T-cell (primary cell): ENCODE results near the gene LUC7L3. TPM values are rescaled to one million over a fixed set of nuclear protein-coding genes. Genes with fewer than 3 reads are reported as not detected.

Experiments used
- ATAC-seq, 4 experiments: fragments of 200-7000 bp in 3 of 4; fragments of 150-1000 bp in 1 of 4; cut with Tn5 transposase; replicated peaks in 1 of 4; 1 replicate in 3 of 4; 2 replicates in 1 of 4; pipeline ENCODE4 v1.10.0; 2021; ENCODE audit warnings: moderate library complexity in 3 of 4, mild to moderate bottlenecking in 2 of 4, moderate number of reproducible peaks in 1 of 4
- CTCF ChIA-PET, 2 donors: fragments of 300-600 bp; sonication (Branson Sonifier 250); formaldehyde crosslinking; loops; one replicate each; lab custom pipeline; 2022; ENCODE audit warnings: antibody characterized with exemption in 2 of 2; lab: Charles Lee
- POLR2A ChIA-PET, 2 donors: fragments of 300-600 bp; sonication (Branson Sonifier 250); formaldehyde crosslinking; loops; one replicate each; lab custom pipeline; 2022; ENCODE audit warnings: antibody characterized with exemption in 2 of 2; lab: Charles Lee
- DNase-seq, 35 experiments: peaks; one replicate each; pipeline versions ENCODE4 v3.0.0 to v3.0.0-alpha.2; 2013 to 2023
- H3K27ac ChIP-seq: one replicate; pipeline ENCODE4 v1.5.1; 2013; ENCODE audit warnings: low read length
- H3K27me3 ChIP-seq, 2 experiments: replicated peaks in 1 of 2; 1 replicate in 1 of 2; 2 replicates in 1 of 2; pipeline versions ENCODE4 v1.6.1 to v1.7.0; 2013; ENCODE audit warnings: low read length in 1 of 2, mixed read lengths in 1 of 2; ENCODE audit not compliant: control insufficient read depth in 2 of 2, insufficient read depth in 2 of 2; ENCODE audit errors: extremely low read depth in 1 of 2
- H3K36me3 ChIP-seq, 2 donors: 1 replicate in 1 of 2; 2 replicates in 1 of 2; pipeline versions ENCODE4 v1.6.1 to v1.7.0; 2013; ENCODE audit warnings: low read length in 1 of 2; ENCODE audit not compliant: control insufficient read depth in 2 of 2, insufficient read depth in 1 of 2; ENCODE audit errors: extremely low read depth in 1 of 2
- H3K4me1 ChIP-seq, 2 experiments: 1 replicate in 1 of 2; 2 replicates in 1 of 2; pipeline versions ENCODE4 v1.6.1 to v1.7.0; 2013; ENCODE audit warnings: low read length in 2 of 2, mixed read lengths in 1 of 2; ENCODE audit not compliant: insufficient read depth in 2 of 2, control insufficient read depth in 1 of 2; ENCODE audit errors: extremely low read depth in 1 of 2
- H3K4me3 ChIP-seq, 2 donors: 1 replicate in 1 of 2; 2 replicates in 1 of 2; pipeline versions ENCODE4 v1.5.1 to v1.7.0; 2013; ENCODE audit warnings: mild to moderate bottlenecking in 2 of 2, low read length in 1 of 2, moderate library complexity in 1 of 2; ENCODE audit not compliant: control insufficient read depth in 1 of 2; ENCODE audit errors: extremely low read depth in 1 of 2
- H3K9me3 ChIP-seq: 2 replicates; pipeline ENCODE4 v1.7.0; 2013
- H3K27ac Mint-ChIP-seq, 2 donors: one replicate each; pipeline ENCODE4 v1.8.0; 2020 to 2021; ENCODE audit warnings: mild to moderate bottlenecking in 2 of 2, mixed read lengths in 2 of 2
- H3K27me3 Mint-ChIP-seq, 2 donors: one replicate each; pipeline ENCODE4 v1.8.0; 2021 to 2022; ENCODE audit warnings: mixed read lengths in 2 of 2
- H3K36me3 Mint-ChIP-seq: one replicate; pipeline ENCODE4 v1.8.0; 2021; ENCODE audit warnings: mixed read lengths
- H3K4me1 Mint-ChIP-seq, 3 donors: one replicate each; pipeline ENCODE4 v1.8.0; 2020 to 2022; ENCODE audit warnings: mixed read lengths in 3 of 3, mild to moderate bottlenecking in 1 of 3
- H3K4me3 Mint-ChIP-seq, 3 donors: one replicate each; pipeline ENCODE4 v1.8.0; 2020 to 2022; ENCODE audit warnings: mild to moderate bottlenecking in 3 of 3, mixed read lengths in 3 of 3, moderate library complexity in 3 of 3
- H3K9me3 Mint-ChIP-seq, 3 donors: one replicate each; pipeline ENCODE4 v1.8.0; 2020 to 2022; ENCODE audit warnings: mixed read lengths in 3 of 3
- WGBS: methylation state at CpG from one replicate; pipeline ENCODE4 v1.1.5; 2013; ENCODE audit warnings: missing lambda C conversion rate; ENCODE audit not compliant: insufficient coverage; 5-methylcytosine and 5-hydroxymethylcytosine counted together
- total RNA-seq, 35 experiments: library from RNA in 6 of 35; stranded (reverse) in 6 of 35; fragments of 120-200 nt in 1 of 35; gene quantifications; one replicate each; pipeline versions ENCODE4 v1.2.1 to v1.2.4 and lab custom pipeline; 2013 to 2026

Gene LUC7L3
- total RNA-seq, 5 donors from 2014 or later (not counting 1 experiment from before 2014, with no cell fraction given) = 126 to 273 (median 232) TPM

DNA sequence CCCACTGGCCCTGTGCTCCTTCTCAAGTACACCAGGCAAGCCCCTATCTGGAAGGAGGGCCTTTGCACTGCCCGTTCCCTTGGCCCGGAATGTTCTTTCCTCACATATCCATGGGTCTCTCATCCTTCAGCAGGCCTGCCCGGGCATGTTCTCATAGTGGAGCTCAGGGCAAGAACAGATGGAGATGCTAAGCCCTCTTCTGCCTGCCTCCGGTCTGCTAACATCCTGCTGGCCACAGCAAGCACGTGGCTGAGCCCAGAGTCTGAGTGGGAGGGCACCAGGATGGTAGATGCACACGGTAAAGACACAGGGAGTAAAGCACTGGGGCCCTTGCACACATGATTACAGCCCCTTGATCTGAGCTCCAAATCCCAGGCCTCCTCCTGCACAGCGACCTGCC lies 67.7 kb downstream of the LUC7L3 start:
- Histone ChIP-seq H3K27ac (no peak overlapping the region), H3K9me3 (no peaks in the 10 kb centered on the region), H3K4me3 (no peak overlapping the region), H3K4me1 (peaks cover 0 to 10% of the 10 kb centered on the region in 2 experiments), H3K36me3 (no peaks in the 10 kb centered on the region), H3K27me3 (peaks cover 0 to 9% of the 10 kb centered on the region in 2 experiments)
- Mint-ChIP-seq H3K36me3 (no peaks in the 10 kb centered on the region), H3K4me1 (peaks cover 6 to 7% (median 6%) of the 10 kb centered on the region in 3 donors), H3K9me3 (no peaks in the 10 kb centered on the region), H3K27me3 (peaks cover 0 to 2% of the 10 kb centered on the region in 2 donors), H3K4me3 (no peak overlapping the region), H3K27ac (no peak overlapping the region)
- 74% methylated on average over 7 of the region's 7 CpGs for WGBS
- ChIA-PET POLR2A (no interaction called here), CTCF (no interaction called here)
- ATAC-seq = no peak
- DNase-seq = no peak

DNA sequence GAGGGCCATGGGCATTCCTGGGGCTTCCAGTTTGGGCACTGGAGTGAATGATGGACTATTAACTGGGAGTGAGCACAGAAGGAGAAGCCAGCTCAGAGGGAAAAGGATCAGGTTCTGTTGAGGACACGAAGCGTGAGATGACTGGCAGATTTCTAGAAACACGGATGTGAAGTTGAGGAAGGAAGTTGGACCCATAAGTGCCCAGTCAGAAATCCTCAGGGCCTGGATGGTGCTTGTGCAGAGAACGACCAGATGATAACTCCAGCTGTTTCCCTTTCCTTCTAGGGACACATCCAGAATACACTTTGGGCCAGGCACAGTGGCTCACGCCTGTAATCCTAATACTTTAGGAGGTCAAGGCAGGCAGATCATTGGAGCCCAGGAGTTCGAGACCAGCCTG lies 71.2 kb downstream of the LUC7L3 start:
- H3K27ac ChIP-seq = no peak overlapping the region
- Mint-ChIP-seq H3K36me3 (no peaks in the 10 kb centered on the region), H3K9me3 (no peaks in the 10 kb centered on the region), H3K27me3 (no peaks in the 10 kb centered on the region), H3K4me1 (no peaks in the 10 kb centered on the region), H3K27ac (no peak overlapping the region), H3K4me3 (no peak overlapping the region)
- H3K4me1 ChIP-seq = no peaks in the 10 kb centered on the region
- ATAC-seq (no peak), DNase-seq (no peak)
- no peaks in the 10 kb centered on the region for H3K9me3 ChIP-seq
- ChIA-PET POLR2A (no interaction called here), CTCF (interaction anchor here in 1 of 2 donors (0.5 kb wide), 1 partner anchor 21 kb away, joined by 3 read pairs; no protein-coding TSS in a partner anchor)
- H3K4me3 ChIP-seq = no peak overlapping the region
- no peaks in the 10 kb centered on the region for H3K27me3 ChIP-seq
- no peaks in the 10 kb centered on the region for H3K36me3 ChIP-seq
- WGBS = 81% methylated on average over 4 of the region's 6 CpGs

DNA sequence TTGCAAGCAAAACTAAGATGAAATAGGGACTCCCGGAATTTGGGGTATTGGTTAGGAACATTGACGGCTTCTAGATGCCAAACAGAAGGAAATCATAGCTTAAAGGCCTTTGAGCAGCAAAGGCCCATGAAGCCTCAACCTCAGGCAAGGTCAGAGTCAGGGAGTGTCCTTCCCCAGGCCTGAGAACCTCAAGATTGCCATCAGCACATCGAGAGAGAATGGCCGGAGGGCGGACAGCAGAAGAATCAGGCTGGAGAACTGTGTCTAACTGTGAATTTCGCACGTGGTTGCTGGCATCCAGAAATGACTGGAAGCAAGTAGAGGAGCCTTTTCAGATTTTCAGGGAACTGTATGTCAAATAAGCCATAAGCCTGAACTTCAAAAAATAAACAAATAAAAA lies 72.7 kb downstream of the LUC7L3 start:
- Mint-ChIP-seq H3K4me3 (no peak overlapping the region), H3K27me3 (no peaks in the 10 kb centered on the region), H3K4me1 (no peaks in the 10 kb centered on the region), H3K9me3 (no peaks in the 10 kb centered on the region), H3K36me3 (no peaks in the 10 kb centered on the region), H3K27ac (no peak overlapping the region)
- H3K4me3 ChIP-seq = no peak overlapping the region
- ChIA-PET CTCF (no interaction called here), POLR2A (no interaction called here)
- H3K27ac ChIP-seq = no peak overlapping the region
- H3K9me3 ChIP-seq = no peaks in the 10 kb centered on the region
- DNase-seq (no peak), ATAC-seq (no peak)
- no peaks in the 10 kb centered on the region for H3K27me3 ChIP-seq
- 85% methylated on average over 7 of the region's 7 CpGs for WGBS
- no peaks in the 10 kb centered on the region for H3K36me3 ChIP-seq
- H3K4me1 ChIP-seq = no peaks in the 10 kb centered on the region

DNA sequence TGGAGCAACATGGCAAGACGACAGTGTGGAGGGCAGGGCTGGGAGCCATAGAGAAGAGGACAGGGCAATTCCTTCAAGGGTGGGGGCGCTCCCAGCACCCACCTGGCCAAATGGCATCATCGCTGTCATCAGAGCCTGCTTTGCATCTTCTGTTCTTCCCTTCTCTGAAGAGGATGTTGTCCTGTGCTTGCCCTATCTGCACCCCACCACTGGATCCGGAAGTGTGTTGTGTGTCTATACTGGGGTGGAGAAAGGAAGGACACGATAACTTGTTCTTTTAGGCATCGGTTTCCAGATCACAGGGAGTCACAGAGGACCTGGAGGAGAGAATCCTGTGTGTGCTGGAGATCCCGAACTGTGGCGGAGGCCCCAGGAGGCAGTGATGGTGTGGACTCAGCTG lies 73.6 kb downstream of the LUC7L3 start:
- Histone ChIP-seq H3K9me3 (no peaks in the 10 kb centered on the region), H3K27me3 (no peaks in the 10 kb centered on the region), H3K4me3 (no peak overlapping the region), H3K36me3 (no peaks in the 10 kb centered on the region), H3K4me1 (no peaks in the 10 kb centered on the region), H3K27ac (no peak overlapping the region)
- 98% methylated on average over 7 of the region's 8 CpGs for WGBS
- ChIA-PET CTCF (interaction anchor here in 1 of 2 donors (0.6 kb wide), 1 partner anchor 460 kb away, joined by 4 read pairs; no protein-coding TSS in a partner anchor), POLR2A (no interaction called here)
- ATAC-seq = no peak
- Mint-ChIP-seq H3K36me3 (no peaks in the 10 kb centered on the region), H3K4me1 (no peaks in the 10 kb centered on the region), H3K27ac (no peak overlapping the region), H3K4me3 (no peak overlapping the region), H3K27me3 (no peaks in the 10 kb centered on the region), H3K9me3 (no peaks in the 10 kb centered on the region)
- no peak for DNase-seq

DNA sequence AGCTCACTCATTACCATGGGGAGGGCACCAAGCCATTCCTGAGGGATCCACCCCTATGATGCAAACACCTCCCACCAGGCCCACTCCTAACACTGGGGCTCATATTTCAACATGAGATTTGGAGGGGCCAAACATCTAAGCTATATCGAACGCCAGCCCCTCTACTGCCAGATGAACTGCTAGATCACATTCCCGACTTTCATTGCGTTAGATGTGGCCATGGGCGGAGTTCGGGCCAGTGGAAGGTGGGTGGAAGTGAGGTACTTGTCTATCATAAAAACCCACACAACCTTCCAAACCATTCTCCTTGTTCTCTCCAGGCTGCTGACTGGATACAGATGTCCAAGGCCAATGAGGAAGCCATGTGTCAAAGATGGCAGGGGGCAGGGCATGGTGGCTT lies 75.0 kb downstream of the LUC7L3 start:
- no CpG with 5 or more reads among the region's 6 CpGs for WGBS
- Histone ChIP-seq H3K36me3 (no peaks in the 10 kb centered on the region), H3K9me3 (no peaks in the 10 kb centered on the region), H3K4me3 (no peak overlapping the region), H3K27ac (no peak overlapping the region), H3K4me1 (no peaks in the 10 kb centered on the region), H3K27me3 (no peaks in the 10 kb centered on the region)
- ATAC-seq (no peak), DNase-seq (no peak)
- no peaks in the 10 kb centered on the region for H3K9me3 Mint-ChIP-seq
- POLR2A ChIA-PET = interaction anchor here in 1 of 2 donors (0.6 kb wide), 1 partner anchor 14 kb away, joined by 8 read pairs; no protein-coding TSS in a partner anchor
- CTCF ChIA-PET = interaction anchor here in 1 of 2 donors (0.6 kb wide), 1 partner anchor 651 kb away, joined by 4 read pairs; no protein-coding TSS in a partner anchor
- H3K36me3 Mint-ChIP-seq = no peaks in the 10 kb centered on the region
- no peaks in the 10 kb centered on the region for H3K4me1 Mint-ChIP-seq
- H3K27ac Mint-ChIP-seq = no peak overlapping the region
- no peaks in the 10 kb centered on the region for H3K27me3 Mint-ChIP-seq
- H3K4me3 Mint-ChIP-seq = no peak overlapping the region

DNA sequence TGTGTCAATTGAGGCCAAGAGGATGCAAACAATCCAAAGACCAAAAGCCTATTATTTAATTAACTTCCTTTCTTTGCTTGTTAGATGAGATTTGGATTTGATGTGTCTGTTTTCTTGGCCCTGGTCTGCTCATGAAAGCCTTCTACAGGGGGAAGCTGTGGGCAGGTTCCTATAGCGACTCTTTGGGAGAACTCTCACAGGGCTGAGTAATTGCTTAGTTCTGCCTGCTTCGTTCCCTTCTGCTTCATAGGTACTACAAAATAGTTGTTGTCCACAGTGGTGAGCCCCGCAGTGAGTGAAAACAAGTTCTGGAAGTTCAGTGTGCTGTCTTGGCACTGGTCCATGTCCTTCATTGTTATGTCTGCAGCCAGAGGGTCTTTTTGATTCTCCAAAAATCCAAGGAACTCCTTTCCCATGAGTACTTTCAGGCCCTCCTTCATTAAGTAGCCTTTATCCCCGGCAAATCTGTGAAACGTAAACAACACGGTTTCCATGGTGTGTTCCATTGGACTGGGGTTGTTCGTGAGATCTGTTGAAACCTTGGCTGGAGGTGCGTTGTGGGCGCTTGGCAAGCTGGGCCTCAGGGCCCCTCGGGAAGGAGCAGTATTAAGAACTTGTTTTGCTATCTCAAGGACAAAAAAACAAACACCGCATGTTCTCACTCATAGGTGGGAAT lies 77.9 kb downstream of the LUC7L3 start:
- no peak overlapping the region for H3K27ac Mint-ChIP-seq
- Histone ChIP-seq H3K9me3 (no peaks in the 10 kb centered on the region), H3K4me3 (no peak overlapping the region), H3K36me3 (no peaks in the 10 kb centered on the region), H3K27me3 (no peaks in the 10 kb centered on the region), H3K27ac (no peak overlapping the region), H3K4me1 (no peaks in the 10 kb centered on the region)
- DNase-seq (no peak), ATAC-seq (no peak)
- no peaks in the 10 kb centered on the region for H3K4me1 Mint-ChIP-seq
- 94% methylated on average over 10 of the region's 11 CpGs for WGBS
- POLR2A ChIA-PET = no interaction called here
- no peaks in the 10 kb centered on the region for H3K9me3 Mint-ChIP-seq
- H3K27me3 Mint-ChIP-seq = no peaks in the 10 kb centered on the region
- H3K4me3 Mint-ChIP-seq = no peak overlapping the region
- H3K36me3 Mint-ChIP-seq = no peaks in the 10 kb centered on the region
- CTCF ChIA-PET = no interaction called here
